CD8-positive, alpha-beta memory T cell (primary cell): ENCODE results near the gene OPCML. TPM values are rescaled to one million over a fixed set of nuclear protein-coding genes. Genes with fewer than 3 reads are reported as not detected.

Source experiments
- CTCF ChIA-PET: fragments of 350-600 bp; sonication (Branson Sonifier 250); formaldehyde crosslinking; loops from one replicate; lab custom pipeline; 2021; ENCODE audit warnings: antibody characterized with exemption; lab: Charles Lee
- POLR2A ChIA-PET: fragments of 350-600 bp; sonication (Branson Sonifier 250); formaldehyde crosslinking; loops from one replicate; lab custom pipeline; 2021; ENCODE audit warnings: antibody characterized with exemption; lab: Charles Lee
- DNase-seq, 5 donors: peaks; one replicate each; pipeline versions ENCODE4 v3.0.0 to v3.0.0-alpha.2; 2020 to 2022; ENCODE audit warnings: mixed read lengths in 1 of 5
- H3K27ac ChIP-seq: one replicate; pipeline ENCODE4 v1.7.0; 2013; ENCODE audit warnings: low read depth, mild to moderate bottlenecking, low read length, moderate library complexity
- H3K27me3 ChIP-seq: 2 replicates; pipeline ENCODE4 v1.7.0; 2013; ENCODE audit warnings: low read length, mild to moderate bottlenecking; ENCODE audit not compliant: insufficient read depth, poor library complexity, severe bottlenecking
- H3K36me3 ChIP-seq: 2 replicates; pipeline ENCODE4 v1.7.0; 2013; ENCODE audit warnings: mild to moderate bottlenecking, low read length, moderate library complexity; ENCODE audit not compliant: insufficient read depth
- H3K4me1 ChIP-seq: 2 replicates; pipeline ENCODE4 v1.7.0; 2013; ENCODE audit warnings: mild to moderate bottlenecking, low read length, moderate library complexity; ENCODE audit not compliant: insufficient read depth
- H3K4me3 ChIP-seq: 2 replicates; pipeline ENCODE4 v1.7.0; 2013; ENCODE audit warnings: mild to moderate bottlenecking, low read length
- H3K9me3 ChIP-seq: 2 replicates; pipeline ENCODE4 v1.7.0; 2013; ENCODE audit warnings: mild to moderate bottlenecking, low read length
- H3K27ac Mint-ChIP-seq, 8 donors: one replicate each; pipeline ENCODE4 v1.8.0; 2020 to 2021; ENCODE audit warnings: mixed read lengths in 8 of 8, mild to moderate bottlenecking in 6 of 8, inconsistent platforms in 3 of 8, moderate library complexity in 3 of 8
- H3K27me3 Mint-ChIP-seq, 2 donors: one replicate each; pipeline ENCODE4 v1.8.0; 2020 to 2021; ENCODE audit warnings: mixed read lengths in 2 of 2, mild to moderate bottlenecking in 1 of 2, moderate library complexity in 1 of 2
- H3K36me3 Mint-ChIP-seq, 3 donors: one replicate each; pipeline ENCODE4 v1.8.0; 2020 to 2021; ENCODE audit warnings: mixed read lengths in 3 of 3, inconsistent platforms in 1 of 3, mild to moderate bottlenecking in 1 of 3
- H3K4me1 Mint-ChIP-seq, 3 donors: one replicate each; pipeline ENCODE4 v1.8.0; 2020 to 2021; ENCODE audit warnings: mixed read lengths in 3 of 3, inconsistent platforms in 1 of 3, mild to moderate bottlenecking in 1 of 3
- H3K4me3 Mint-ChIP-seq, 7 donors: one replicate each; pipeline ENCODE4 v1.8.0; 2020 to 2021; ENCODE audit warnings: mixed read lengths in 7 of 7, mild to moderate bottlenecking in 6 of 7, moderate library complexity in 4 of 7, inconsistent platforms in 2 of 7
- H3K9me3 Mint-ChIP-seq, 5 donors: one replicate each; pipeline ENCODE4 v1.8.0; 2020 to 2022; ENCODE audit warnings: mixed read lengths in 5 of 5, mild to moderate bottlenecking in 3 of 5, moderate library complexity in 2 of 5, inconsistent platforms in 1 of 5
- polyA plus RNA-seq: library from polyadenylated mRNA; unstranded; fragments of 300-500 nt; fragmentation: Illumina TruSeq; gene quantifications from one replicate; pipeline ENCODE4 v1.2.3, GENCODE V29; 2021
- total RNA-seq, 2 experiments: library from RNA; stranded (reverse); gene quantifications; one replicate each; pipeline ENCODE4 v1.2.3, GENCODE V29; 2021

OPCML gene
- total and polyA plus RNA-seq, 3 experiments from 2014 or later = not detected

DNA sequence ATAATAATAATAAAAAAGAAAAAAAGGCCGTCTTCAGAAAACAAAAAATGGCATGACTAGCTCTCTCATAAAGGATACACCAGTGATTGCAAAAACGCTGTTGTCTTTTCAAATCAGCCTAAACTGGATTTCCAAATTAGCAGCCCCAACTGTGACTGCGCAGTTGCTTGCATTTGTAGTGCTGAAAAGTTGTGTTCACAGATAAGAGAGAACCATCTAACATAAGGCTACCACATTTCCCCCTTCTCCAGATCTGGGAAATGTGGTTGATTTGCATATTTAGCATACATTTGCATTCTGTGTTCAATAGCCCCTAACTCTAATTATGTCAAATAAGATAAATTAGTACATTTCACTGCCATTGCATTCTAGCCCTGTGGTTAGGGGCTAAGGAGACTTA lies 650.7 kb downstream of the OPCML start:
- Histone ChIP-seq H3K4me3 (no peak overlapping the region), H3K4me1 (no peaks in the 10 kb centered on the region), H3K9me3 (no peaks in the 10 kb centered on the region), H3K27me3 (no peaks in the 10 kb centered on the region), H3K27ac (no peak overlapping the region), H3K36me3 (no peaks in the 10 kb centered on the region)
- POLR2A ChIA-PET = no interaction called here
- CTCF ChIA-PET = no interaction called here
- no peak overlapping the region for H3K4me3 Mint-ChIP-seq
- no peak overlapping the region for H3K27ac Mint-ChIP-seq
- peaks cover 0 to 2% of the 10 kb centered on the region in 2 donors for H3K27me3 Mint-ChIP-seq
- H3K4me1 Mint-ChIP-seq = no peaks in the 10 kb centered on the region
- no peaks in the 10 kb centered on the region for H3K36me3 Mint-ChIP-seq
- DNase-seq = no peak
- H3K9me3 Mint-ChIP-seq = peaks cover 0 to 2% (median under 1%) of the 10 kb centered on the region in 5 donors

DNA sequence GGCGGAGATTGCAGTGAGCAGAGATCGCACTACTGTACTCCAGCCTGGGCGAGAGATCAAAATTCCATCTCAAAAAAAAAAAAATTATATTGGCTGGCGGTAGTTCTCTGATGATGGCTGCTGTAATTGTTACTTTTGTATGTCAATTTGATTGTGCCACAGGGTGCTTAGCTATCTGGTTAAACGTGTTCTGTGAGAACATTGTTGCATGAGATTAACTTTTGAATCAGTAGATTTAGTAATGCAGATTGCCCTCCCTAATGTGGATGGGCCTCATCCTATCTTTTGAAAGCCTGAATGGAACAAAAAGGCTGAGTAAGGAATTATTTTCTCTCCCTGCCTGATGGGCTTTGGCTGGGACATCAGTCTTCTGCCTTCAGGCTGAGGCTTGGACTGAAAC lies 654.2 kb downstream of the OPCML start:
- Mint-ChIP-seq H3K27me3 (peaks cover 0 to 2% of the 10 kb centered on the region in 2 donors), H3K36me3 (no peaks in the 10 kb centered on the region), H3K27ac (no peak overlapping the region), H3K4me3 (no peak overlapping the region), H3K4me1 (no peaks in the 10 kb centered on the region), H3K9me3 (peaks cover 0 to 4% (median 0%) of the 10 kb centered on the region in 5 donors)
- ChIA-PET CTCF (no interaction called here), POLR2A (no interaction called here)
- DNase-seq = no peak
- Histone ChIP-seq H3K27me3 (no peaks in the 10 kb centered on the region), H3K27ac (no peak overlapping the region), H3K9me3 (no peaks in the 10 kb centered on the region), H3K4me3 (no peak overlapping the region), H3K4me1 (no peaks in the 10 kb centered on the region), H3K36me3 (no peaks in the 10 kb centered on the region)

DNA sequence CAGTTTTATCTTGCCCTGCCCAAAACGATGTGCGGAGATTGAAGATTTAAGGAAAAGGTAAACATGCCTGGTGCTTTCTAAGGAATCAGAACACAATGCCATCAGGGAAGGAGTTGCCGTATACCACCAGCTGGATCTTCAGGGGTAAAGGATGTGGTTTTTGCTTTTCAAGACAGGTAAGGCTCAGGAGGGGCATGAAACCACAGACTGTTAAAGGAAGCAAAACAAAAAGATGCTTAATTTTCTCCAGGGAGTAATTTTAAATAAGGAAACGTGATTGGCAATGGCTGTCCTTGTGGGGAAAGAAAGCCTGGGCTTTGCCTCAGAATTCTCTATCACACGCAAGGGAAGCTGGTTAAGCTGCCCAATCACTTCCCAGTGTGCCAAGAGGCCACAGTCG lies 655.6 kb downstream of the OPCML start:
- Mint-ChIP-seq H3K36me3 (no peaks in the 10 kb centered on the region), H3K27me3 (peaks cover 0 to 2% of the 10 kb centered on the region in 2 donors), H3K4me1 (no peaks in the 10 kb centered on the region), H3K9me3 (peaks cover 0 to 10% (median 0%) of the 10 kb centered on the region in 5 donors), H3K27ac (no peak overlapping the region), H3K4me3 (no peak overlapping the region)
- Histone ChIP-seq H3K36me3 (no peaks in the 10 kb centered on the region), H3K4me3 (no peak overlapping the region), H3K27ac (no peak overlapping the region), H3K27me3 (no peaks in the 10 kb centered on the region), H3K9me3 (no peaks in the 10 kb centered on the region), H3K4me1 (no peaks in the 10 kb centered on the region)
- no peak for DNase-seq
- CTCF ChIA-PET = no interaction called here
- POLR2A ChIA-PET = no interaction called here

DNA sequence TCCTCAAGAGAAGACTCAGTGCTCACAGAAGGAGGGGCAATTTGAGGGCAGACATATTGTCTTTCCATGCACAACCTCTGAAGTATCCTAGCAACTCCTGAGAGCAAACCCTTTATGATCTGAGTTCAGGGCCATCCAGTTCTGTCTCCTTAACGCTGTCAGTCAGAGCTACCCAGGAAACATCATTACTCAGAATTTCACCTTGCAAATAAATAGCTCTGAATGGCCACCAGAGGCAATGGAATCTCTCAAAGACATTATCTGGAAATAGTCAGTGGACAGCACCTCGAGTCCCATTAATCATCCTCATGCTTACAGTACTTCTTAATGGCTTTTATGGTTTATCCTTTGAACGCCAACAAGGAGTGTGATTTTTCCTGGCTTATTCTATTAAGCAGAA lies 656.1 kb downstream of the OPCML start:
- ChIA-PET CTCF (no interaction called here), POLR2A (no interaction called here)
- no peak overlapping the region for H3K4me3 Mint-ChIP-seq
- Histone ChIP-seq H3K27me3 (no peaks in the 10 kb centered on the region), H3K4me3 (no peak overlapping the region), H3K4me1 (no peaks in the 10 kb centered on the region), H3K27ac (no peak overlapping the region), H3K9me3 (no peaks in the 10 kb centered on the region), H3K36me3 (no peaks in the 10 kb centered on the region)
- no peak overlapping the region for H3K27ac Mint-ChIP-seq
- H3K27me3 Mint-ChIP-seq = peaks cover 0 to 2% of the 10 kb centered on the region in 2 donors
- DNase-seq = no peak
- no peaks in the 10 kb centered on the region for H3K36me3 Mint-ChIP-seq
- peaks cover 0 to 10% (median 0%) of the 10 kb centered on the region in 5 donors for H3K9me3 Mint-ChIP-seq
- no peaks in the 10 kb centered on the region for H3K4me1 Mint-ChIP-seq

DNA sequence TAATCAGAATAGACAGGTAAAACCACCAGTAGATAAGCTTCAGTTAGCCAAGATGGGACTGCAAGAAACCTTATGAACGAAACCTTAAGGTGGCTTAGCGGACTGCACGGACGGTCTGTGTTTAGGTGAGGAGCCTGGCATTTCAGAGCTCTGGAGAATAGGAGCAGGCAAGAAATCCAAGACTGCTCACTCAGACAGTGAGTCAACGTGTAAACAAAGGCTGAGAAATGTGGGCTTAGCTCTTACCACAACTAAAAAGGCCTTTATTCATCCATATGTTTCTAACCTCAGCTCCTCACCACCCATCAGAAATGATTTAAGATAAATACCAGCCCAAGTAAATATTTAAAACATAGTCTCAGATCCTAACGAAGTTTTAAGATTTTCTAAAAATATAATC lies 657.7 kb downstream of the OPCML start:
- no peak overlapping the region for H3K27ac ChIP-seq
- DNase-seq = no peak
- Mint-ChIP-seq H3K27ac (no peak overlapping the region), H3K4me1 (no peaks in the 10 kb centered on the region), H3K4me3 (no peak overlapping the region), H3K9me3 (peaks cover 0 to 10% (median 0%) of the 10 kb centered on the region in 5 donors), H3K36me3 (no peaks in the 10 kb centered on the region), H3K27me3 (peaks cover 0 to 3% of the 10 kb centered on the region in 2 donors)
- no peak overlapping the region for H3K4me3 ChIP-seq
- H3K4me1 ChIP-seq = no peaks in the 10 kb centered on the region
- no peaks in the 10 kb centered on the region for H3K9me3 ChIP-seq
- ChIA-PET POLR2A (no interaction called here), CTCF (interaction anchor here (0.7 kb wide), 1 partner anchor 15 kb away, joined by 3 read pairs; no protein-coding TSS in a partner anchor)
- no peaks in the 10 kb centered on the region for H3K27me3 ChIP-seq
- H3K36me3 ChIP-seq = no peaks in the 10 kb centered on the region

DNA sequence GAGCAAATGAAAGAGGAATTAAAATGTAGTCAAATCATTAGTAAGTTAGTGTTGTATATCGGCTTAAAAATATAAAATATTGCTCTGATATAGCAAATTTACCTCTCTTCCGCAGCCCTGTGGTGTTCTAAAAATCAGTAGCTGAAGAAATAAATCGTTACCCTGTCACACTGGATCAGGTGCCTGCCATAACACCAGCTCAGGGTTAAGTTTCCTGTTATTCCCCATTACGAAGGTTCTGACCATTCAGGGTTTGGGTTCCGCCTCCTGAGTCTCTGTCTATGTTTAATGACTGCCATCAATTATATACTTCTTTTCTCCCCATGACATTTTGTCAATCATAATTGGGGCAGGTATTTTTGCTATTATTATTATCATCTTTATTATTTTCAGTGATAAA lies 658.5 kb downstream of the OPCML start:
- no peaks in the 10 kb centered on the region for H3K36me3 ChIP-seq
- CTCF ChIA-PET = interaction anchor here (0.7 kb wide), 1 partner anchor 14 kb away, joined by 3 read pairs; no protein-coding TSS in a partner anchor
- no peaks in the 10 kb centered on the region for H3K27me3 ChIP-seq
- H3K4me3 ChIP-seq = no peak overlapping the region
- Mint-ChIP-seq H3K9me3 (peaks cover 0 to 10% (median 0%) of the 10 kb centered on the region in 5 donors), H3K27ac (no peak overlapping the region), H3K27me3 (peaks cover 0 to 3% of the 10 kb centered on the region in 2 donors), H3K4me3 (no peak overlapping the region), H3K36me3 (no peaks in the 10 kb centered on the region), H3K4me1 (no peaks in the 10 kb centered on the region)
- no peak for DNase-seq
- H3K9me3 ChIP-seq = no peaks in the 10 kb centered on the region
- POLR2A ChIA-PET = no interaction called here
- H3K27ac ChIP-seq = no peak overlapping the region
- H3K4me1 ChIP-seq = no peaks in the 10 kb centered on the region

DNA sequence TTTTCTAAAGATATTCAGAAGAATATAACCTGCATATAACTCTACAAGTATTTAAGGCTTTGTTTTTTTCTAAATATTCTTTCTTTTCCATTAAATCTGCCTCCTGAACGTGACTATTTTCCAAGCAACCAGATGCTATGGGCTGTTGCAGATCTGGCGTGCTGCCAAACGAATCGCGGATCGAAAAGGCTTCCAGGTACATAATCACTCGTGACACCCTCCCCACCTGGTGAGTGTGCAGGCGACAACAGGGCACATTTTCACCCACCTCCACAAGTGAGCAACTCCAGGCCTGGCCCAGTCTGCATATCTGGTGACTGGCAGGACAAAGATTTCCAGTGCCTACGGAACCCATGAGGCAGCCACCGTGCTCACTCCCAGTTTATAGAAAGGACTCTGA lies 660.1 kb downstream of the OPCML start:
- POLR2A ChIA-PET = no interaction called here
- Mint-ChIP-seq H3K4me3 (no peak overlapping the region), H3K27ac (no peak overlapping the region), H3K27me3 (peaks cover 0 to 1% of the 10 kb centered on the region in 2 donors), H3K36me3 (no peaks in the 10 kb centered on the region), H3K4me1 (no peaks in the 10 kb centered on the region), H3K9me3 (peaks cover 0 to 10% (median 0%) of the 10 kb centered on the region in 5 donors)
- Histone ChIP-seq H3K36me3 (no peaks in the 10 kb centered on the region), H3K4me3 (no peak overlapping the region), H3K9me3 (no peaks in the 10 kb centered on the region), H3K27me3 (no peaks in the 10 kb centered on the region), H3K27ac (no peak overlapping the region), H3K4me1 (no peaks in the 10 kb centered on the region)
- no peak for DNase-seq
- CTCF ChIA-PET = no interaction called here

DNA sequence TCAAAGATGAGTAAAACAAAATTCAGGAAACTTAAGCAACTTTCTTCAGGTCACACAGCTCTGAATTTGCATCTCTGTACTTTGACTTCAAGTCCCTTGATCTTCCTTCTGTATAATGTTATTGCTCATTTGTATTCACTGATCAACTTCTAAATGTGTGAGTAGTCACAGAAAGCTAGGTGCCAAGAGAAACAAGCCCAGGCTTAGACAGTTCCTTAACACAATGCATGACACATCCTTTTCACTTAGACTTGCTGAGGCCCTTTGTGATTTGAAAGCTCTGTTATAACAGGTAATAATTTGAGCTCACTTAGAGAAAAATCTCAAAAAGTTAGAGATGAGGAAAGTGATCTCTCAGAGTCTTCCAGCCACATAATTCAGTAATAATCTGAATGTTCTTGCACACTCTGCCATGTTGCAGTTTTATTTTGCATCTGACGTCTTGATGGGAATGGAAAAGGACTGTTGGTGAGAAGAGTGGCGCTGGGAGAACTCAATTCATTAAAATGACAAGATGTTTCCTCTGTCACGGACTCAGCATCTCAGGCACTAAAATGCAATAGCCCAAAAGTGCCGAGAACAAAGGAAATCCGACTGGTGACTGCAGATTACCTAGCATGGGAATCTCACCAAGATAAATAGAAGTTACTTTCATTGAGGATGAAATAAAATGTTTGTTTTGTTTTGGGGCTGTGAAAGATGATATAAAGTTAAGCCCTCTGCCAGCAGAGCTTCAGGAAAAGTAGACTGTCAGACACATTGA lies 665.3 kb downstream of the OPCML start:
- CTCF ChIA-PET = no interaction called here
- H3K4me1 ChIP-seq = no peaks in the 10 kb centered on the region
- Mint-ChIP-seq H3K36me3 (no peaks in the 10 kb centered on the region), H3K9me3 (peaks cover 0 to 4% (median under 1%) of the 10 kb centered on the region in 5 donors), H3K27ac (no peak overlapping the region), H3K27me3 (peaks cover 0 to 3% of the 10 kb centered on the region in 2 donors), H3K4me3 (no peak overlapping the region), H3K4me1 (no peaks in the 10 kb centered on the region)
- no peak overlapping the region for H3K4me3 ChIP-seq
- POLR2A ChIA-PET = no interaction called here
- no peak overlapping the region for H3K27ac ChIP-seq
- no peaks in the 10 kb centered on the region for H3K36me3 ChIP-seq
- H3K9me3 ChIP-seq = no peaks in the 10 kb centered on the region
- no peak for DNase-seq
- H3K27me3 ChIP-seq = no peaks in the 10 kb centered on the region
